ENCODE measurements around the gene SLC6A19.

Gene SLC6A19

GRCh38 chr5:1273745-1274144 is 72.3 kb downstream of the SLC6A19 start:
- Histone ChIP-seq H3K9ac (no peak overlapping the region), H4K20me1 (ENCODE audit: insufficient read depth) (no peaks in the 10 kb centered on the region), H3K4me3 (IDR thresholded peaks at IDR 0.05; ENCODE audit: insufficient read depth, low read depth, low read length) (no peak overlapping the region), H3K27ac (no peak overlapping the region), H3K27me3 (ENCODE audit: insufficient read depth, low read depth) (no peaks in the 10 kb centered on the region), H3K4me2 (no peak overlapping the region), H2AFZ (ENCODE audit: low read depth) (no peak overlapping the region), H3K4me1 (ENCODE audit: low read depth, poor library complexity, severe bottlenecking) (peaks cover 18% of the 10 kb centered on the region), H3K36me3 (ENCODE audit: insufficient read depth) (0 out of 2 replicates have a peak, but pooled peaks cover 3% of the 10 kb centered on the region), H3K79me2 (ENCODE audit: insufficient read depth, low read depth) (no peaks in the 10 kb centered on the region)
- no peak for TF ChIP-seq CTCF (conservative IDR thresholded peaks at IDR 0.05; ENCODE audit: low read depth, low read length)

- peaks cover 11% of the 10 kb centered on the region for H3K4me1 ChIP-seq (ENCODE audit: low read depth, poor library complexity, severe bottlenecking)
- H3K36me3 ChIP-seq (ENCODE audit: insufficient read depth): 0 out of 2 replicates have a peak, but pooled peaks cover 4% of the 10 kb centered on the region
- no peaks in the 10 kb centered on the region for H3K79me2 ChIP-seq (ENCODE audit: insufficient read depth, low read depth)
- no peak for TF ChIP-seq CTCF (conservative IDR thresholded peaks at IDR 0.05; ENCODE audit: low read depth, low read length)
- H3K4me2 ChIP-seq: no peak overlapping the region
- no peak overlapping the region for H2AFZ ChIP-seq (ENCODE audit: low read depth)
- H3K9ac ChIP-seq: no peak overlapping the region
- H3K27ac ChIP-seq: no peak overlapping the region
- H3K27me3 ChIP-seq (ENCODE audit: insufficient read depth, low read depth): no peaks in the 10 kb centered on the region
- H3K4me3 ChIP-seq (IDR thresholded peaks at IDR 0.05; ENCODE audit: insufficient read depth, low read depth, low read length): no peak overlapping the region
- no peaks in the 10 kb centered on the region for H4K20me1 ChIP-seq (ENCODE audit: insufficient read depth)
These were observed 73.1 kb downstream of the SLC6A19 start for GRCh38 chr5:1274471-1274870.

All from KMS-11 (cell line).